Gastroesophageal sphincter (tissue), 4 donors: ENCODE measurements around the gene MADD. TPM values are rescaled to one million over a fixed set of nuclear protein-coding genes. Genes with fewer than 3 reads are reported as not detected.
A peak's percentile ranks its signal among the peaks of the same experiment; 100 is the strongest.

Experiments
- ATAC-seq: fragments of 150-250 bp; one replicate; pipeline ENCODE4 v1.9.1; 2016; ENCODE audit warnings: mild to moderate bottlenecking, moderate library complexity
- H3K27ac ChIP-seq, 4 donors: fragments of 200-600 bp; sonication (generic) in 3 of 4; 1 replicate in 3 of 4; 2 replicates in 1 of 4; pipeline ENCODE4 v1.5.1; 2016 to 2019
- H3K27me3 ChIP-seq: fragments of 200-600 bp; sonication (generic); one replicate; pipeline ENCODE4 v1.5.1; 2019
- H3K36me3 ChIP-seq, 2 donors: fragments of 200-600 bp; sonication (generic); one replicate each; pipeline ENCODE4 v1.5.1; 2019; ENCODE audit warnings: control low read depth in 1 of 2
- H3K4me1 ChIP-seq, 3 donors: fragments of 200-600 bp; sonication (generic); 1 replicate in 2 of 3; 2 replicates in 1 of 3; pipeline ENCODE4 v1.5.1; 2016 to 2019; ENCODE audit warnings: control low read depth in 2 of 3
- H3K4me3 ChIP-seq, 2 donors: fragments of 200-600 bp; sonication (generic); one replicate each; pipeline ENCODE4 v1.5.1; 2019; ENCODE audit warnings: mild to moderate bottlenecking in 1 of 2, moderate library complexity in 1 of 2
- H3K9me3 ChIP-seq, 3 donors: fragments of 200-600 bp; sonication (generic); one replicate each; pipeline ENCODE4 v1.5.1; 2017 to 2019; ENCODE audit warnings: control low read depth in 2 of 3
- CTCF ChIP-seq, 4 experiments: fragments of 200-600 bp in 2 of 4; fragments of 450-650 bp in 2 of 4; sonication (generic) in 1 of 4; IDR thresholded peaks; one replicate each; pipeline ENCODE4 v1.5.1; 2017 to 2019; ENCODE audit warnings: antibody characterized with exemption in 4 of 4, mild to moderate bottlenecking in 2 of 4, moderate library complexity in 2 of 4
- EP300 ChIP-seq: sonication (generic); formaldehyde crosslinking; IDR thresholded peaks from one replicate; pipeline ENCODE4 v1.6.1; 2017; ENCODE audit warnings: antibody characterized with exemption, mild to moderate bottlenecking
- POLR2A ChIP-seq, 2 donors: fragments of 450-650 bp; IDR thresholded peaks; one replicate each; pipeline ENCODE4 v1.6.1; 2017; ENCODE audit warnings: antibody characterized with exemption in 2 of 2, mild to moderate bottlenecking in 2 of 2, moderate library complexity in 1 of 2
- POLR2AphosphoS5 ChIP-seq: sonication (generic); formaldehyde crosslinking; IDR thresholded peaks from one replicate; pipeline ENCODE4 v1.6.1; 2017; ENCODE audit warnings: antibody characterized with exemption
- WGBS, 2 donors: methylation state at CpG; one replicate each; pipeline ENCODE4 v1.1.5; 2018; ENCODE audit warnings: low coverage in 1 of 2; 5-methylcytosine and 5-hydroxymethylcytosine counted together
- total RNA-seq, 4 donors: library from RNA; depleted of rRNA; stranded (reverse); fragments of >200 nt; gene quantifications; one replicate each; pipeline ENCODE4 v1.1.0, GENCODE V29; 2016

The MADD gene
- total RNA-seq, 4 donors from 2014 or later = 23.7 to 33.9 (median 29.4) TPM

- TF ChIP-seq CTCF (IDR thresholded peaks at IDR 0.05) (no peak), EP300 (no peak), POLR2A (IDR thresholded peaks at IDR 0.05) (no peak)
- H3K27me3 ChIP-seq = no peaks in the 10 kb centered on the region
- peaks cover 0 to 8% of the 10 kb centered on the region in 2 donors for H3K36me3 ChIP-seq
- peak; percentile 54 for ATAC-seq
- H3K27ac ChIP-seq = peak overlapping the region in 3 of 4 donors; percentile 42 to 68 (median 60)
- WGBS, 2 donors = 0 to 83% methylated on average over 1 of the region's 16 CpGs
- H3K9me3 ChIP-seq = no peaks in the 10 kb centered on the region
- H3K4me1 ChIP-seq = peaks cover 0 to 23% (median 12%) of the 10 kb centered on the region in 3 donors
- H3K4me3 ChIP-seq = no peak overlapping the region
These were observed 60.3 kb downstream of the MADD start for GRCh38 chr11:47329987-47330931.

- 73% methylated on average over 3 of the region's 21 CpGs; no CpG with 5 or more reads in 1 of the 2 donors for WGBS, 2 donors
- Histone ChIP-seq H3K9me3 (no peaks in the 10 kb centered on the region), H3K4me1 (peaks cover 0 to 23% (median 12%) of the 10 kb centered on the region in 3 donors), H3K27me3 (no peaks in the 10 kb centered on the region), H3K4me3 (no peak overlapping the region), H3K27ac (no peak overlapping the region), H3K36me3 (peaks cover 0 to 8% of the 10 kb centered on the region in 2 donors)
- TF ChIP-seq EP300 (no peak), POLR2A (IDR thresholded peaks at IDR 0.05) (no peak), CTCF (IDR thresholded peaks at IDR 0.05) (no peak), POLR2AphosphoS5 (no peak)
- ATAC-seq = no peak
These were observed 61.7 kb downstream of the MADD start for GRCh38 chr11:47331454-47332302.

GRCh38 chr11:47332303-47332711, 62.4 kb downstream of the MADD start:
- peaks cover 0 to 8% of the 10 kb centered on the region in 2 donors for H3K36me3 ChIP-seq
- ATAC-seq = no peak
- WGBS, 2 donors = 53 to 60% methylated on average over 2 to 3 of the region's 13 CpGs

GRCh38 chr11:47332791-47333525, 63.0 kb downstream of the MADD start:
- no peaks in the 10 kb centered on the region for H3K9me3 ChIP-seq
- peaks cover 0 to 23% (median 12%) of the 10 kb centered on the region in 3 donors for H3K4me1 ChIP-seq
- no peaks in the 10 kb centered on the region for H3K27me3 ChIP-seq
- no peak for TF ChIP-seq POLR2AphosphoS5
- TF ChIP-seq POLR2A (IDR thresholded peaks at IDR 0.05) = no peak
- no peak for TF ChIP-seq CTCF (IDR thresholded peaks at IDR 0.05)
- TF ChIP-seq EP300 = no peak
- H3K36me3 ChIP-seq = peaks cover 0 to 8% of the 10 kb centered on the region in 2 donors
- no peak for ATAC-seq
- H3K27ac ChIP-seq = no peak overlapping the region
- no peak overlapping the region for H3K4me3 ChIP-seq
- WGBS, 2 donors = 100% methylated on average over 2 of the region's 20 CpGs; no CpG with 5 or more reads in 1 of the 2 donors

More at GRCh38 chr11:47332303-47332711, 62.4 kb downstream of the MADD start:
- Histone ChIP-seq H3K27me3 (no peaks in the 10 kb centered on the region), H3K4me3 (no peak overlapping the region), H3K4me1 (peaks cover 0 to 23% (median 12%) of the 10 kb centered on the region in 3 donors), H3K27ac (no peak overlapping the region), H3K9me3 (no peaks in the 10 kb centered on the region)
- no peak for TF ChIP-seq POLR2A (IDR thresholded peaks at IDR 0.05)

- H3K27me3 ChIP-seq = no peaks in the 10 kb centered on the region
- no peak overlapping the region for H3K27ac ChIP-seq
- no peak for TF ChIP-seq CTCF (IDR thresholded peaks at IDR 0.05)
- TF ChIP-seq EP300 = no peak
- TF ChIP-seq POLR2AphosphoS5 = no peak
- H3K36me3 ChIP-seq = peaks cover 0 to 8% of the 10 kb centered on the region in 2 donors
- 100% methylated on average over 4 of the region's 14 CpGs; no CpG with 5 or more reads in 1 of the 2 donors for WGBS, 2 donors
- no peak for ATAC-seq
- H3K4me3 ChIP-seq = no peak overlapping the region
- peaks cover 0 to 23% (median 12%) of the 10 kb centered on the region in 3 donors for H3K4me1 ChIP-seq
- H3K9me3 ChIP-seq = no peaks in the 10 kb centered on the region
These were observed 63.6 kb downstream of the MADD start for GRCh38 chr11:47333526-47333845.
